Embryonic facial prominence (tissue), 1 donor: ENCODE measurements around the gene HIPK2.
"Not testable (repeated sequence)": the region's sequence is repeated elsewhere in the genome, so short reads cannot be mapped to it uniquely, and the experiment has no call there.

Experiments
- DNase-seq: peaks from one replicate; pipeline ENCODE4 v3.0.0-alpha.2; 2016; ENCODE audit errors: extremely low spot score

The HIPK2 gene

GRCh38 chr7:139674341-139674740 is 103.5 kb downstream of the HIPK2 start:
- DNase-seq, result no peak

DNA sequence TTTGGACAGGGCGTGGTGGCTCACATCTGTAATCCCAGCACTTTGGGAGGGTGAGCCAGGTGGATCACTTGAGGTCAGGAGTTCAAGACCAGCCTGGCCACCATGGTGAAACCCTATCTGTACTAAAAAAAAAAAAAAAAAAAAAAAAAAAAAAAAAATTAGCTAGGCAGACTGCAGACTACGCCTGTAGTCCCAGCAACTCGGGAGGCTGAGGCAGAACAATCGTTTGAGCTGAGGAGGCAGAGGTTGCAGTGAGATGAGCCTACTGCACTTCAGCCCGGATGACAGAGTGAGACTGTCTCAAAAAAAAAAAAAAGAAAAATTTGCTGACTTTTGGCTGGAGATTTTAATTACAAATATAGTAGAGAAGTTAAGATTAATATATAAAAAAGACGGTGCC is 104.0 kb downstream of the HIPK2 start:
- no peak for DNase-seq

GRCh38 chr7:139673230-139673629 is 104.6 kb downstream of the HIPK2 start:
- no peak for DNase-seq

DNA sequence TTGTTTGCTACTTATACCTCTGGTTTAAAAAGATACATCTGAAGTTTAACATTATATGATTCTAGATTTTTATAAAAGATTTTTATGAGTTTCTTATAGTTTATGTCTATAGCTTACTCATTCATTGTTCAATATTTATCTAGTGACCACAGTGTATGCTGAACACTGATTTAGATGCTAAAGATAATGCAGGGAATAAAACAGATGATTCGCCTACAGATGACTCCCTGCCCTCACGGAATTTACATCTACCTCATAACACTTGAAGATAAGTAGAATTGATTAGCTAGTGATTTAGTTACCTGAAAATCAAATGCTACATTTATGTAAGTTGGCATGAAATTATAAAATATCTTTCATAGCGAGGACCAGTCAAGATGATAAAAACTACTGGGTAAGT is 105.8 kb downstream of the HIPK2 start:
- DNase-seq, result no peak

- DNase-seq, result not testable (repeated sequence)
Measured at GRCh38 chr7:139670662-139671061, 107.1 kb downstream of the HIPK2 start.

DNA sequence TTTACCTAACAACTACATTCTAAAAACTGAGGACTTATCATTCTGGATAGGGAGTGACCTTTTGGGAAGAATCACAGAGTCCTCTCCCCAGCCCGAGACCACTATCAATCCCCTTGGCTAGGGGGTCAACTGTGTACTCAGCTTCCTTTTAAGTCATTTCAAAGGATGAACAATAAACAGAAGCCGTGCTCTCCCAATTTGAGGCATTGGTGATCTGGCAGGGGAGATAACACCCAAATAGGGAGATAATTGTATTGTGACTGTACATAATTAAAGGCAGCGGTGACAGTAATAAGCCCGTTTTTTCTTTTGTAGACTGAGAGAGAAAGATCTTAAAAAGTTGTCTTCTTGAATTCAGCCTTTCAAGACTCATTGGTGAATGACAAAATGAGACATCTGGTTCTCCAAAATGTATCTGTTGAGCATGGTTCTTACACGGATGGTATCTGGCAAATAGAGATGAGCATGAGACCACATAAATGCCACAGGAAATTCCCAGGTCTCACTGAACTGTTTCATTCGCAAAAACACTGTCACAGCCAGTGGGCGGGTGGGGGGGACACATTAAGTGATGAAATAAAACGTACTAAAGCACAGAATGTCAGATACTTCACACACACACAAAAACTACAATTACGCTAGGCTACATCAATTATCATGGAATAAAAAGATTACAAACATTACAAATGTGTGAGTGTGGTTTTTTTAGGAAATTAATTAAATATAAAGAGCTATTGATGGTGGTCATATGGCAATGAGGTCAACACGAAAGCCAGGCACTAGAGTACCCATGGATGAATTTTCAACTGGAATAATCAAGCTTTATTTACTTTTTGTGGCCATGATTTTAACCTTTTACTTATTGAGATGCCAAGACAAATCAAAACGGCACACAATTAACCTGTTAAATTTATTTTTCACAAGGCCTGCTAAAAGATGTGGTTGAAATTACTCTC is 108.4 kb downstream of the HIPK2 start:
- no peak for DNase-seq

GRCh38 chr7:139667377-139667776 is 110.4 kb downstream of the HIPK2 start:
- no peak for DNase-seq

- no peak for DNase-seq
Measured at GRCh38 chr7:139666501-139666900, 111.3 kb downstream of the HIPK2 start.

DNA sequence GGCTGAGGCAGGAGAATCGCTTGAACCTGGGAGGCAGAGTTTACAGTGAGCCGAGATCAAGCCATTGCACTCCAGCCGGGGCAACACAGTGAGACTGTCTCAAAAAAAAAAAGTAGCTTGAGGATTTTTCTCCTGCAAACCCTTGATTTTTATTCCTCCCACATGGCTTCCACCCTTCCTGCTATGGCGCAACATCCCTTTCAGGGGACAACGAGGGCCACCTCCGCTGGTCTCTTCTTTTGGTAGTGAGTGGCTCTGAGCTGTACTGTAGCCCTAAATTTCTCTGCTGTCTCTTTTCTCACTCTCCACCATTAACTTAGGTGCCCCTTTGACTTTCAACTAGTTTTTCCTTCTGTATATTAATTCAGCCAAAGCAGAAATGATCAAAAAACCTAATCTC is 113.4 kb downstream of the HIPK2 start:
- DNase-seq, result no peak

GRCh38 chr7:139663608-139664177 is 114.1 kb downstream of the HIPK2 start:
- DNase-seq, result no peak

- no peak for DNase-seq
Measured at GRCh38 chr7:139661903-139662302, 115.9 kb downstream of the HIPK2 start.

DNA sequence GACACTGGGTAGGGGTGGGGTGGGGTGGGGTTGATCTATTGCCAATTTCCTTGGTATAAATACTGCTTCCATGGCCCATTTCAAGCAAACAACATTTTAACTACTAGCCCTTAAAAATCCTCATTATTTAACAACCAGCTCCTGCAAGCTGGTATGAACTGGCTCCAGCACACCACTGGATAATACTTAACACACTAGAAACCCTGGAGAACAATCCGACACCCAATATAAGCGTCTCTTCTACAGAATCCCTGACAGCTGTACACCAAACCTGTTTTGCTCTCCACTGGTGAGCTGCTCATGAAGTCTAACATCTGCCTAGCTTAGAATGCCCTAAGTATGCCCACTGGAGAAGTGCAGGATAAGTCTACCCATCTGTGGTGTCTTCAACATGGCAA is 116.8 kb downstream of the HIPK2 start:
- no peak for DNase-seq

GRCh38 chr7:139660317-139661042 is 117.3 kb downstream of the HIPK2 start:
- DNase-seq, result peak; percentile 20

- no peak for DNase-seq
Measured at GRCh38 chr7:139659922-139660316, 117.9 kb downstream of the HIPK2 start.

DNA sequence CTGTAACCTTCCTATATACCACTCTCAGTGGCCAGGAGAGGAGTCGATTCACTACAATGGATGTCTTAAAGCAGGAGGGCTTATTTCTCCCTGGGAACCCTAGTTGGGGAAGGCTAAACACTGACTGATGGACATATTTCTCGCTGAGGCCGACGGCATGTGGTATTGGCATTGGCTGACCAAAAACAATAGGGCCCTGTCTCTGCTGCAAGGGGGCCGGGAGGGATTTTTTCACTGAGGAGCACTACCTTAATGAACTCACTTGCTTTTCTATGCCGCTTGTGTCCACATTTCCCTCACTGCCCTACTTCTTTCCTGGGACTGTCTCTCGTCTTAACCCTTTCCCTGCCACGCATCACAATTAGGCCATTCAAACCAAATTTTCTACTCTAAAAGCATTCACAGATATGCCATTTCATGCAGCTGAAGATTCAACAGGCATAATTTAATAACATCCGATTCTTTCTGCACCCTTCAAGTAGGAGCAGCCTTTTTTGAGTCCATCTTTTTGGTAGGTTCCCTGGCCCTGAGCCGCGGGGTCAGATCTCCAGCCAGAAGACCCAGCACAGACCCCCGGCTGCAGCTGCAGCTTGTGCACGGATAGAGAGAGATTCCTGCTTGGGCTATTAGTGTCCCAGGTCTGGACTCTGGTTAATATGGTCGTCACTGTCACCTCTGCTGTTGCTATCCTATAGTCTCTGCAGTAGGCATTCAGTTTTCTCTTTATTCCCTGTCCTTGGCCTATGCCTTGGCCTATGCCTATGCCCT is 118.7 kb downstream of the HIPK2 start:
- no peak for DNase-seq

- no peak for DNase-seq
Measured at GRCh38 chr7:139658296-139658695, 119.5 kb downstream of the HIPK2 start.

DNA sequence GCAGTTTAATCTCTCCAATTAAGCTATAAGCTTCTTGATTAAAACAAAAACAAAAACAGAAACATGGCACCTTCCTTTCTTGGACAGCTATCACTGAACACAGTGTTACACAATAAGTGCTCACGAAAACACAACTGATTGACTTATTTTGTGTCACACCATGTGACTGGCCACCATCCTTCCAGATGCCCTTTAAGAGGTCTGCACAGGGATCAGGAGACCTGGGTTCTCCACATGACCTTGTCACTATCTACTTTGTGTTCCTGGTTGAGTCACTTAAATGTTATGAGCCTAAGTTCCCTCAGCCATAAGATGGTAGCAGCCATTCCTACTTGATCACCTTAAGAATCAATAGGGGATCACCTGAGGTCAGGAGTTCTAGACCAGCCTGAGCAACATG is 120.1 kb downstream of the HIPK2 start:
- no peak for DNase-seq

DNA sequence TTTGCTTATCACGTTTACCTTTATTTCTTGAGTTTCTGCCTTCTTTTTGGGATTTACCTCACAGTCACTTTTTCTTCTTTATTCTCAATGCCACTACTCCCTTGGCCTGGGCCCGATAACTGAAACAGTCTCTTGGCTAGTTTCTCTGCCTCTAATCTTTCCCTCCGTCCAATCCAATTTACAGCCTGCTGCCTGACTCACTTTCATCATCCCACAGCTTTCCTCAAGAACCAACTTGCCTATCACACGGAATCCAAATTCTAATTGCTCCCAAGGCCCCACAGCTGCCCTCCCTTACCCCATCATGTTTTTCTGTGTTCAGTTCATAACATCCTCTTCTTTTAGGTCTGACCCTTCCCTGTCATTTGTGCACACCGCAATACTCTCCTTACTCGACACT is 121.4 kb downstream of the HIPK2 start:
- DNase-seq, result no peak

GRCh38 chr7:139655305-139655704 is 122.5 kb downstream of the HIPK2 start:
- no peak for DNase-seq

GRCh38 chr7:139654276-139655181 is 123.3 kb downstream of the HIPK2 start:
- DNase-seq, result no peak

DNA sequence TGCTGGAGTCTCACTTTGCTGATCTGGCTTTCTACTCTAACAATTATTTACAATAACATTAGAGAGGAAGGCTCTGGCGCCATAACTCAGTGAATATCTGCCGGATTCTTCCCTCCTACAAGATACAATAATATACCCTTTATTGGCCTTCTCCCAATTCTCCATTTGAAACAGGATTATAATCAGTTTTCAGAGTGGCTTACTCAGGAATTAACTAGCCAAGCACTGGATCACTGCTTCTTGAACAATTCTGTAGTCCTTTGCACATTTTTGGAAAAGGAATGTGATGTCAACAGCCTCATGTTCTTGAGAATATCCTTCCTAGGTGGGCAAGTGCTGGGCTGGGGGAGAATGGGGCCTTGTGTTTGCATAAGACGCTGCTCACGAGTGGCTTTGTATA is 125.9 kb downstream of the HIPK2 start:
- no peak for DNase-seq
